ENCODE results near the gene FHAD1.
"Not testable (repeated sequence)": the region's sequence is repeated elsewhere in the genome, so short reads cannot be mapped to it uniquely, and the experiment has no call there.

The FHAD1 gene

DNA sequence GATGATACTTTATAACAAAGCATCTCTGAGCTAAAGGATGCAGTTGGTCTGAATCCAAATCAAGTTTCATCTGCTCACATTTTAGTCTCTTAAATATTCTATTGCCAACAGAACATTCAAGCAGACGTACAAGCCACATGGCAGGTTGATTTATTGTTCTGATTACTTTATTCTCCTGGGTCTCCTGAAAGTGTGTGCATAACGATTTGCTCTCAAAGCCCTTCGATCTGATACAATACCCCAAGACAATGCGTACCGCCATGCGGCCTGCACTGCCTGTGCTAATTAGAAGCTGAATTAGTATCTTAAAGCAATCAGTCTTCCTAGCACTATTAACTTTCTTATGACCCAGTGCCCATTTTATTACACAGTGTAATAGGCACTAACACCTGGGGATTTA lies 56.9 kb downstream of the FHAD1 start:
- H3K4me3 ChIP-seq (ENCODE audit: low read depth, low read length), result no peak overlapping the region
- DNase-seq (ENCODE audit: low read depth), result no peak
- TF ChIP-seq, protein P1, sequence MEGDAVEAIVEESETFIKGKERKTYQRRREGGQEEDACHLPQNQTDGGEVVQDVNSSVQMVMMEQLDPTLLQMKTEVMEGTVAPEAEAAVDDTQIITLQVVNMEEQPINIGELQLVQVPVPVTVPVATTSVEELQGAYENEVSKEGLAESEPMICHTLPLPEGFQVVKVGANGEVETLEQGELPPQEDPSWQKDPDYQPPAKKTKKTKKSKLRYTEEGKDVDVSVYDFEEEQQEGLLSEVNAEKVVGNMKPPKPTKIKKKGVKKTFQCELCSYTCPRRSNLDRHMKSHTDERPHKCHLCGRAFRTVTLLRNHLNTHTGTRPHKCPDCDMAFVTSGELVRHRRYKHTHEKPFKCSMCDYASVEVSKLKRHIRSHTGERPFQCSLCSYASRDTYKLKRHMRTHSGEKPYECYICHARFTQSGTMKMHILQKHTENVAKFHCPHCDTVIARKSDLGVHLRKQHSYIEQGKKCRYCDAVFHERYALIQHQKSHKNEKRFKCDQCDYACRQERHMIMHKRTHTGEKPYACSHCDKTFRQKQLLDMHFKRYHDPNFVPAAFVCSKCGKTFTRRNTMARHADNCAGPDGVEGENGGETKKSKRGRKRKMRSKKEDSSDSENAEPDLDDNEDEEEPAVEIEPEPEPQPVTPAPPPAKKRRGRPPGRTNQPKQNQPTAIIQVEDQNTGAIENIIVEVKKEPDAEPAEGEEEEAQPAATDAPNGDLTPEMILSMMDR (IDR thresholded peaks at IDR 0.05; ENCODE audit: low read depth, low read length, missing control alignments), result no peak

DNA sequence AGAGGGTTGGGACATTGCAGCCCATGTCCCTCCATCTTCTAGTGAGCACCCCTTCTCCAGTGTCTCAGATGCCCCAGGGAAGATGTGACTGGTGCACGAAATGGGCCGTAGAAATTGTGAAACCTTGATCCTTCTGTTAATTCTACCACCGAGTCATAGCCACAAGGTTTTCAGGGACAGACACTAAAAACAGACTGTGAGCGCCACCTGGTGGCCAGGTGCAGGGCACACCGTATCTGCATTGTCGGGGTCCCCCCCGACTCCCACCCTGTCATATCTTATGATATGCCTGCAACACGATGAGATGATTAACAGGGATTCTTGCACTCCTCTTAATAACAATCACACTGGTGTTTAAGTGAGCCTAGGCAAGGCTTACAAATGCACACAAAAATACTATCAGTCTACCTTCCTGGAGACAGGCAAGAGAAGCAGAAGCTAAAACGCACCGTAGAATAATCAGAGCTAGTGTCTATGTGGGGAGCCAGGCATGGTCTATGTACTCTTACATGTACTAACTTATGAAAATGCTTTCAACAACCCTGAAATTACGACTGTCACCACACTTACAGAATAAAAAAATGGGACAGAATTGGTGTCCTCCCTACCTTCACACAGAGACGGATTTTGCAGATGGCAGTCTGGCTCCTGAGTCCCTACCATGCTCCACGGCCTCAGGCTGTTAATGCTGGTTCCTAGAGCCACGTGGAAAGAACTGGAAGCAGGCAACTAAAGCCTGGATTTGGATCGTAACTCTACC lies 57.9 kb downstream of the FHAD1 start:
- TF ChIP-seq, protein P1 (IDR thresholded peaks at IDR 0.05; ENCODE audit: low read depth, low read length, missing control alignments), result peak; percentile 91
- DNase-seq (ENCODE audit: low read depth), result no peak
- no peak overlapping the region for H3K4me3 ChIP-seq (ENCODE audit: low read depth, low read length)

DNA sequence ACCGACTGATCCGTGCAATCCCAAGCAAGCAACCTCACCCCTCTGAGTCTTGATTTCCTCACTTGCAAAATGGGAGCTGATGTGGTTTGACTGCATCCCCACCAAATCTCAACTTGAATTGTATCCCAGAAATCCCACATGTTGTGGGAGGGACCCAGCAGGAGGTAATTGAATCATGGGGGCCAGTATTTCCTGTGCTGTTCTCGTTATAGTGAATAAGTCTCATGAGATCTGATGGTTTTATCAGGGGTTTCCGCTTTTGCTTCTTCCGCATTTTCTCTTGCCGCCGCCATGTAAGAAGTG lies 58.4 kb downstream of the FHAD1 start:
- TF ChIP-seq, protein P1 (IDR thresholded peaks at IDR 0.05; ENCODE audit: low read depth, low read length, missing control alignments), result no peak
- DNase-seq (ENCODE audit: low read depth), result no peak

DNA sequence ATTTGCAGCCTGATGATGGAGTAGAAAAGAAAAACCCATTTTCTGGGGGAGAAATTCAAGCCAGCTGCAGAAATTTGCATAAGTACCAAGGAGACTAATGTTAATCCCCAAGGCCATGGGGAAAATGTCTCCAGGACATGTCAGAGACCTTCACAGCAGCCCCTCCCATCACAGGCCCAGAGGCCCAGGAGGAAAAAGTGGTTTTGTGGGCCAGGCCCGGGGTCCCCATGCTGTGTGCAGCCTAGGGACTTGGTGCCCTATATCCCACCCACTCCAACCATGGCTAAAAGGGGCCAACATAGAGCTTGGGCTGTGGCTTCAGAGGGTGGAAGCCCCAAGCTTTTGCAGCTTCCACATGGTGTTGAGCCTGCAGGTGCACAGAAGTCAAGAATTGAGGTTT lies 59.3 kb downstream of the FHAD1 start:
- not testable (repeated sequence) for H3K4me3 ChIP-seq (ENCODE audit: low read depth, low read length); DNase-seq (ENCODE audit: low read depth)

More for the DNA sequence above, 58.4 kb downstream of the FHAD1 start:
- no peak overlapping the region for H3K4me3 ChIP-seq (ENCODE audit: low read depth, low read length)

DNA sequence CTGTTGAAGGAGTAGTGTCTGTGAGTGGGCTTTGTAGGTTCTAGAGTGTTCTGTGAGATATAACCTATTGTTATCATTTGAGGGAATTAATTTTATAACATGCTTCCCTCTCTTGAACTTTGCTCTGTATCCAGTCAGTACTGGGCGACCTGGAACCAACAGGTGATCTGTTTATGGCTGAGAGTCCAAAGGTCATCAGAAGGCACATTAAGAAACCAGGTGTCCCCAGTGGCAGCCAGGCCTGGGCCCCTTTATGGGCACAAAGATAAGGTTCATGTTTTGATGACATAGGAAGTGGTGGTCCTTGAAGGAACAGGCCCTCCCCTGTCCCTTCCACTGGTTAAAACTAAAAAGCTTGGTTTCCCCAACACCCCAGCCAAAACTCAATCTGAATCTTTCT lies 61.1 kb downstream of the FHAD1 start:
- H3K4me3 ChIP-seq (ENCODE audit: low read depth, low read length), result no peak overlapping the region
- TF ChIP-seq, protein P1 (IDR thresholded peaks at IDR 0.05; ENCODE audit: low read depth, low read length, missing control alignments), result no peak
- DNase-seq (ENCODE audit: low read depth), result no peak

DNA sequence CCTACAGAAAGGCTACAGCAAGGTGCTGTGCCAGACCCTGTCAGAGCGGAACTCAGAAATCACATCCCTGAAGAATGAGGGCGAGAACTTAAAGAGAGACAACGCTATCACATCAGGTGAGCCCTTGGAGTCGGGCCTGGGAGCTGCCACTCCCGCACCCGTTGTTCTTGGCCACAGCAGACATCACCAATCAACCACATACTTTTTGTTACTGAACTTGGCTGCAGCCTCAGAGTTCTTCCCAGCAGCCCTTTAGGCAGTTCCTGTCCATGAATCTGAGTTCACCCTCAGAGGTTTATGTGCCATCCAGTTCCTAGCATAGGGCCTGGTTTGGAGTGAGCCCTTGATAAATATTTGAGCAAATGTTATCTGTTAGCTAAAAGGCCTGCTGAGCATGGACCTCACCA lies 61.6 kb downstream of the FHAD1 start:
- DNase-seq (ENCODE audit: low read depth), result no peak
- TF ChIP-seq, protein P1 (IDR thresholded peaks at IDR 0.05; ENCODE audit: low read depth, low read length, missing control alignments), result no peak
- H3K4me3 ChIP-seq (ENCODE audit: low read depth, low read length), result no peak overlapping the region

DNA sequence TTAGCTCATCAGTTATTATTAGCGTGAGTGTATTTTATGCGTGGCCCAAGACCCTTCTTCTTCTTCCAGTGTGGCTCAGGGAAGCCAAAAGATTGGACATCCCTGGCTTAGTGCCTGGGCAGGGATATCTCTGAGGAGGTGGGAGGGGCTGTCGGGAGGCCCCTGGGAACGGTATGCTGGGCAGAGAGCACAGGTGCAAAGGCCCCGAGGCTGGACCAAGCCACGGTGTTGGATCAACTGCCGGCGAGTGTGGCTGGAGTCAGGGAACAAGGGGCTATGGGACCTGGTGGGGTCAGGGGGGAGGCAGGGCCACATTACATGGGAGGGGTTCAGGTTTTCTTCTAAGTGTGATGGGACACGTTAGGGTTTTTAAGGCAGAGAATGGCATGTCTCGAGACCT lies 62.7 kb downstream of the FHAD1 start:
- no peak for DNase-seq (ENCODE audit: low read depth)
- H3K4me3 ChIP-seq (ENCODE audit: low read depth, low read length), result no peak overlapping the region
- TF ChIP-seq, protein P1 (IDR thresholded peaks at IDR 0.05; ENCODE audit: low read depth, low read length, missing control alignments), result no peak

All from GM12864 (cell line).